Measurements from ENCODE around the gene SCRN2.
A peak's percentile ranks its signal among the peaks of the same experiment; 100 is the strongest.

Gene SCRN2

DNA sequence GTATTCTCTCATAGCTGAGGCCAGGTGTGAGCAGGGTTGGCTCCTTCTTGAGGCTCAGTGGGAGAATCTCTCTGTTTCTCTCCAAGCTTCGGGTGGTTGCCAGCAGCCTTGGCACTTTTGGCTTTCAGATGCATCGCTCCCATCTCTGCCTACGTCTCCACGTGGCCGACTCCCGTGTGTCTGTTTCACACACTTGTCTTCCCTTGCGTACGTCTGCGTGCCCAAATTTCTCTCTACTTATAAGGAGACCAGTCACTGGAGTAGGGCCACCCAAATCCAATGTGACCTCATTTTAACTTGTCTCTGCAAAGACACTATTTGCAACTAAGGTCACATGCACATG, 34.2 kb downstream of the SCRN2 start:
- TF ChIP-seq, protein P1, sequence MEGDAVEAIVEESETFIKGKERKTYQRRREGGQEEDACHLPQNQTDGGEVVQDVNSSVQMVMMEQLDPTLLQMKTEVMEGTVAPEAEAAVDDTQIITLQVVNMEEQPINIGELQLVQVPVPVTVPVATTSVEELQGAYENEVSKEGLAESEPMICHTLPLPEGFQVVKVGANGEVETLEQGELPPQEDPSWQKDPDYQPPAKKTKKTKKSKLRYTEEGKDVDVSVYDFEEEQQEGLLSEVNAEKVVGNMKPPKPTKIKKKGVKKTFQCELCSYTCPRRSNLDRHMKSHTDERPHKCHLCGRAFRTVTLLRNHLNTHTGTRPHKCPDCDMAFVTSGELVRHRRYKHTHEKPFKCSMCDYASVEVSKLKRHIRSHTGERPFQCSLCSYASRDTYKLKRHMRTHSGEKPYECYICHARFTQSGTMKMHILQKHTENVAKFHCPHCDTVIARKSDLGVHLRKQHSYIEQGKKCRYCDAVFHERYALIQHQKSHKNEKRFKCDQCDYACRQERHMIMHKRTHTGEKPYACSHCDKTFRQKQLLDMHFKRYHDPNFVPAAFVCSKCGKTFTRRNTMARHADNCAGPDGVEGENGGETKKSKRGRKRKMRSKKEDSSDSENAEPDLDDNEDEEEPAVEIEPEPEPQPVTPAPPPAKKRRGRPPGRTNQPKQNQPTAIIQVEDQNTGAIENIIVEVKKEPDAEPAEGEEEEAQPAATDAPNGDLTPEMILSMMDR (IDR thresholded peaks at IDR 0.05; ENCODE audit: control insufficient read depth, insufficient read depth, low read depth, low read length, missing control alignments) = no peak
- H3K4me3 ChIP-seq (ENCODE audit: control insufficient read depth, low read depth, low read length) = no peak overlapping the region
- DNase-seq (ENCODE audit: low read depth) = no peak

GRCh38 chr17:47806026-47806912, 34.8 kb downstream of the SCRN2 start:
- no peak for DNase-seq (ENCODE audit: low read depth)
- H3K4me3 ChIP-seq (ENCODE audit: control insufficient read depth, low read depth, low read length) = no peak overlapping the region
- TF ChIP-seq, protein P1 (IDR thresholded peaks at IDR 0.05; ENCODE audit: control insufficient read depth, insufficient read depth, low read depth, low read length, missing control alignments) = no peak

DNA sequence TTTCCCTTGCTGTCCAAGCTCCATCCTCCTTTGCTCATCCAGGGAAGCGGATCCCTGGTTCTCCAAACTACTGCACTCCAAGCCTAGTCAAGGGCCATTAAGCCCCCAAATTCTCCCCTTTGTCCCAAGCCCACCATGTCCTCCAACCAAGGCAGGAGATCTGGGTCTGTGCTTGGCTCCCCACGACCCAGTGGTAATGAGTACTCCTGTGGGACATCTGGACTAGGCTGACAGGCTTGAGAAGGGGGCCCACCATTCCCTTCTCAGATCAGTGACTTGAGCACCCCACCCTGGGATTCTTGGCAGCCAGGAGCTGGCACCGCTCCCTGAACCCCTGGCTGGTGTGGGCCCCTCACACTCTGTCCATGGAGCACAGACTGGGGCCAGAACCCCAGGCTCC, 36.6 kb downstream of the SCRN2 start:
- DNase-seq (ENCODE audit: low read depth) = no peak
- TF ChIP-seq, protein P1 (IDR thresholded peaks at IDR 0.05; ENCODE audit: control insufficient read depth, insufficient read depth, low read depth, low read length, missing control alignments) = no peak
- no peak overlapping the region for H3K4me3 ChIP-seq (ENCODE audit: control insufficient read depth, low read depth, low read length)

DNA sequence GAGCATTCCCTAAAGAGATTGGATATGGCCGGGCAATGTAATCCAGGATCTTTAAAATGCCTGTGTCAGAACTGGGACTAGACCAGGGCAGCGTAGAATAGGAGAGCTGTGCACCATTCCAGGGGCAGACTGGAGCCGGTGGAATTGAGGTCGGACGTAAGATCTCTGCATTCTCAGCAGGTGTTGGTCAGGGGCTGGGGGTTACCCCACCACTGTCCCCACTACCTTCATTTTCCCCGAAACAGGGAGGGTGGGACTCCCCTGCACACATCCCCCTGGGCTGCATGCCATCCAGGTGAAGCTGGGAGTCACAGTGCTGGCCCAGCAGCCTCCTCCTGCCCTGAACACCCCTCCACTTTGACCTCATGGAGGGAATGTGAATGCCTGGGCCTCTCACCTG, 37.3 kb downstream of the SCRN2 start:
- H3K4me3 ChIP-seq (ENCODE audit: control insufficient read depth, low read depth, low read length) = no peak overlapping the region
- TF ChIP-seq, protein P1 (IDR thresholded peaks at IDR 0.05; ENCODE audit: control insufficient read depth, insufficient read depth, low read depth, low read length, missing control alignments) = no peak
- DNase-seq (ENCODE audit: low read depth) = no peak

- no peak for DNase-seq (ENCODE audit: low read depth)
- TF ChIP-seq, protein P1 (IDR thresholded peaks at IDR 0.05; ENCODE audit: control insufficient read depth, insufficient read depth, low read depth, low read length, missing control alignments) = no peak
- H3K4me3 ChIP-seq (ENCODE audit: control insufficient read depth, low read depth, low read length) = no peak overlapping the region
Measured at GRCh38 chr17:47803201-47803600, 37.9 kb downstream of the SCRN2 start.

DNA sequence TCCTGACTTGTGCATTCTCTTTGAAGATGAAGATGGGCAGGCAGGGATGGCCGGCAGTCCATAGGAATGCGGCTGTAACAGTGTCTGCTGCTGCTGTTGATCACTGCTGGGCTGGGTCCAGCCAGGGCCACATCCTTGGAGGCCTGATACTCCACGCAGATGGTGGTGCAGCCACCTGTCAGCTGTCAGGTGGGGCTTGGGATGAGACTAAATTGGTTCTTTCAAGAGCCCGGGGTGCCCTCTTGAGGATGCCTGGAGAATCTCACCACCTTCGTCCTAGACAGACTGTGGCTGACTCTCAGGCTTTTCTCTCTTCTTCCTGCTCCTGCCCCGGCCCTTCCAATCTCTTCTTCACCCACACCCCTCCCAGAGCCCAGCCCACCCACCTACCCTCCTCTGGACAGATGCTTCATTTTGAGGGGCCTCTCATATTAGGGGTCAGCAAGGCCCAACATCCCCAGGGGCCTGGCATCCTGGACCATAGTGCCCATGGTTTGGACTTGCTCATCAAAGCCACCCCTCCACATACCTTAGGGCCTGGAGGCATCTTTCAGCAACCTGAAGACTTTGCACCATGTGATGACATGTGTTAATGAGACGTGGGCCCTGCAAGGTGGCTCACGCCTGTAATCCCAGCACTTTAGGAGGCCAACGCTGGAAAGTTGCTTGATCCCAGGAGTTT, 38.6 kb downstream of the SCRN2 start:
- TF ChIP-seq, protein P1 (IDR thresholded peaks at IDR 0.05; ENCODE audit: control insufficient read depth, insufficient read depth, low read depth, low read length, missing control alignments) = peak; percentile 66
- peak; percentile 2 for DNase-seq (ENCODE audit: low read depth)
- no peak overlapping the region for H3K4me3 ChIP-seq (ENCODE audit: control insufficient read depth, low read depth, low read length)
